ENCODE data around the gene PTBP3.

GRCh38 chr9:112351184-112351583 lies 17.8 kb upstream of the PTBP3 start:
- TF ChIP-seq POLR2A (IDR thresholded peaks at IDR 0.05; ENCODE audit: low read length), result no peak
- TF ChIP-seq GATA1 (IDR thresholded peaks at IDR 0.05; ENCODE audit: low read depth, low read length), result no peak

Measured in erythroblast (primary cell).